BLaER1 (cell line): ENCODE data around the gene KSR1.
A peak's percentile ranks its signal among the peaks of the same experiment; 100 is the strongest.

Source experiments
- H3K27ac ChIP-seq: shearing (Covaris generic); formaldehyde crosslinking; 2 replicates; pipeline ENCODE4 v1.8.1; 2022
- H3K27me3 ChIP-seq: shearing (Covaris generic); formaldehyde crosslinking; 2 replicates; pipeline ENCODE4 v1.8.1; 2022
- H3K36me3 ChIP-seq: shearing (Covaris generic); formaldehyde crosslinking; 2 replicates; pipeline ENCODE4 v1.8.1; 2022
- H3K4me1 ChIP-seq: shearing (Covaris generic); formaldehyde crosslinking; 2 replicates; pipeline ENCODE4 v1.8.1; 2022
- H3K4me2 ChIP-seq: shearing (Covaris generic); formaldehyde crosslinking; 2 replicates; pipeline ENCODE4 v1.8.1; 2022
- H3K4me3 ChIP-seq: shearing (Covaris generic); formaldehyde crosslinking; 2 replicates; pipeline ENCODE4 v1.8.1; 2022
- H3K9ac ChIP-seq: shearing (Covaris generic); formaldehyde crosslinking; 2 replicates; pipeline ENCODE4 v1.8.1; 2022
- H3K9me3 ChIP-seq: shearing (Covaris generic); formaldehyde crosslinking; 2 replicates; pipeline ENCODE4 v1.8.1; 2022
- H4K20me1 ChIP-seq: shearing (Covaris generic); formaldehyde crosslinking; 2 replicates; pipeline ENCODE4 v1.8.1; 2022
- Cebpa-rat ChIP-seq: shearing (Covaris generic); IDR thresholded peaks from 2 replicates; pipeline ENCODE4 v1.8.1; 2022

The KSR1 gene

DNA sequence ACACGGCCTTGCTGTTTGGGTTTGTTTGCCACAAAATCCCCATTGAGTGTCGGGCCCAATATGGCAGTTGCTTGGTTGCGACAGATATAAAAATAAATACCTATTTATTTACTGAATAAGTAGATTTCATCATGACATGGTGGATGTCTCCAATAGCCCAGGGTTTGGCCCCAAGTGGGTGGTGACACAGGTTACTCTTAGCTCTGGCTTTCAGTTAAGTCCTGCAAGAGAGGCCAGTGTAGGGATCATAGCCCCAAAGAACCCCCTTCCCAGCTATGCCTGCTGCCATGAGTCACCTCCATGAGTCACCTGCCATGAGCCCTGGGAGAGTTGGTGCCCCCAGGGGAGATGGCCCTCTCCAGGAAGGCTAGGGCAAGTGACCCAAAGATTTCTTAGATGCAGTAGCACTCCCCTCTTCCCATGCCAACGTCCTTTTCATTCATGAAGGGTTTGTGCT lies 96.1 kb downstream of the KSR1 start:
- no peak for TF ChIP-seq Cebpa-rat
- Histone ChIP-seq H3K36me3 (no peaks in the 10 kb centered on the region), H3K27ac (no peak overlapping the region), H4K20me1 (peaks cover 26% of the 10 kb centered on the region), H3K4me2 (no peak overlapping the region), H3K9me3 (no peaks in the 10 kb centered on the region), H3K9ac (no peak overlapping the region), H3K4me1 (peaks cover 45% of the 10 kb centered on the region), H3K4me3 (no peak overlapping the region), H3K27me3 (no peaks in the 10 kb centered on the region)

DNA sequence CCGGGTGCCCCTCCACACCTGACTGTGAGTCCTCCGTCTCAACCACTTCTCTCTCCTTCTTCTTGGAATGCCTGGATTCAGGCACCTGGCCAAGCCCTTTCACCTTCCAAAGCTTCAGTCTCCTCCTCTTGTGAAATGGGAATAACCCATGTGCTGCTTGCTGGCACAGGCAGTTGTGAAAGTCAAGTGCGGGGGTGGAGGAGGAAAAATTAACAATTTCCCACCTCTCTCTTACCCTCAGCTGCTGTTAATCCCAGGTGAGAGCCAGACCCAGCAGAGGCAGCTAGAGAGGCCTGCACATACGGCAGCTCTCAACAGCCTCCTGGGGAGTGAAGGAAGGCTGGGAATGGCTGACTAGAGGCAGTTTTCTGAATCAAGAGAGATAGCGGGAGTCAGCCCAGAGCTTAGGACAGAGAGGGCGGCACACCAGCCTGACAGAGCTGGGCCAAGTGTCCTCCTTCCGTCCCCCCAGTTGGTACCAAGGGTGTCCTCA lies 96.8 kb downstream of the KSR1 start:
- Histone ChIP-seq H3K9me3 (no peaks in the 10 kb centered on the region), H3K4me1 (peaks cover 41% of the 10 kb centered on the region), H3K27me3 (no peaks in the 10 kb centered on the region), H3K36me3 (no peaks in the 10 kb centered on the region), H3K4me2 (no peak overlapping the region), H4K20me1 (peaks cover 18% of the 10 kb centered on the region), H3K9ac (no peak overlapping the region), H3K4me3 (no peak overlapping the region), H3K27ac (no peak overlapping the region)
- no peak for TF ChIP-seq Cebpa-rat

DNA sequence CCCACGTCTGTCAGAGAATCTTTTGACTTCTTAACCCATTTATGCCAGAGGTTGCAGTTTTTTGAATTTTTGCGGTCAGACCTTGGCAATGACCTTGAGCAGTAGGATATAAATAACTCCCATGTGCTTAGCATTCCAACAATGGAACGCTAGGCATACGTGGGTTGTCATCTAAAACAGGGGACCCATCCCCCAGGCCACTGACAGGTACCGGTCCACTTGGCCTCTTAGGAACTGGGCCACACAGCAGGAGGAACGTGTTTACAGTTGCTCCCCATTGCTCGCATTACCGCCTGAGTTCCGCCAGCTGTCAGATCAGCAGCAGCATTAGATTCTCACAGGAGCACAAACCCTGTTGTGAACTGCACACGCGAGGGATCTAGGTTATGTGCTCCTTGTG lies 97.9 kb downstream of the KSR1 start:
- Histone ChIP-seq H3K27ac (no peak overlapping the region), H3K4me2 (no peak overlapping the region), H3K4me1 (peaks cover 40% of the 10 kb centered on the region), H3K4me3 (no peak overlapping the region), H4K20me1 (peaks cover 16% of the 10 kb centered on the region; the same call in 1 of the 2 replicates), H3K27me3 (no peaks in the 10 kb centered on the region), H3K9ac (no peak overlapping the region), H3K36me3 (no peaks in the 10 kb centered on the region), H3K9me3 (no peaks in the 10 kb centered on the region)
- no peak for TF ChIP-seq Cebpa-rat

DNA sequence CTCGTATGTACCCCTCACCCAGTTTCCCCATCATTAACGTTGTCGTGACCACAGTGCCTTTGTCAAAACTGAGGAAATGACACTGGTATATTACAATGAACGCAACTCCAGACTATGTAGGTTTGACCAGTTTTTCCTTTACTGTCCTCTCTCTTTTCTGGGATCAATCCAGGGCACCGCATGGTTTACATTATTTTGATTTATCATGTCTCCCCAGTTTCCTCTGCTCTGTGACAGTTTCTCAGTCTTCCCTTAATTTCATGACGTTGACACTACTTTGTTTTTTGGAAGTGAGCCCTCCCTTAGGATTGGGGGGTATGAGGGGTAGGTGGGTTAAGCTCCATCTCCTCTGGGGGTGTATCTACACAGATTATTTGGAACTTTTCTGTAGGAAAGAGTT lies 98.7 kb downstream of the KSR1 start:
- no peaks in the 10 kb centered on the region for H3K27me3 ChIP-seq
- H3K9me3 ChIP-seq, result no peaks in the 10 kb centered on the region
- H4K20me1 ChIP-seq, result peaks cover 8% of the 10 kb centered on the region; the same call in 1 of the 2 replicates
- no peaks in the 10 kb centered on the region for H3K36me3 ChIP-seq
- H3K27ac ChIP-seq, result no peak overlapping the region
- H3K4me2 ChIP-seq, result peak overlapping the region; percentile 64
- H3K4me3 ChIP-seq, result no peak overlapping the region
- no peak for TF ChIP-seq Cebpa-rat
- H3K9ac ChIP-seq, result no peak overlapping the region
- peaks cover 46% of the 10 kb centered on the region for H3K4me1 ChIP-seq

DNA sequence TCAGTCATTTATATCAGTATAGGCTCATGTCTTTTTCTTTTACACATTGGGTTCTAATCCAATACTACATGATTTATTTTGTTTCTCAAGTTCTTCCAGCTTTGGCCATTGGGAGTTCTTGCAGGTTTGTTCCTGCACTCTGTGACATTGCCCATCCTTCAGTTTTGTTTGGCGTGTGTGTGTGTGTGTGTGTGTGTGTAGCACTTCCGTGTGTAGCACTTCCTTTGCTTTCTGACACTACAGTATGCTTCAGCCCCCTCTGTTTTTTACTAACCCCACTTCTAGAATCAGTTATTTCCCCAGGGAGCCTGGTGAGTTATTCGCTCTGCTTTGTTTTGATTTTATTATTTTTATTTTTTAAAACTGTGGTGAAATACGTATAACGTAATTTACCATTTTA lies 99.1 kb downstream of the KSR1 start:
- Histone ChIP-seq H3K4me1 (peaks cover 50% of the 10 kb centered on the region), H3K4me2 (peak overlapping the region; percentile 64)
- TF ChIP-seq Cebpa-rat, result no peak

DNA sequence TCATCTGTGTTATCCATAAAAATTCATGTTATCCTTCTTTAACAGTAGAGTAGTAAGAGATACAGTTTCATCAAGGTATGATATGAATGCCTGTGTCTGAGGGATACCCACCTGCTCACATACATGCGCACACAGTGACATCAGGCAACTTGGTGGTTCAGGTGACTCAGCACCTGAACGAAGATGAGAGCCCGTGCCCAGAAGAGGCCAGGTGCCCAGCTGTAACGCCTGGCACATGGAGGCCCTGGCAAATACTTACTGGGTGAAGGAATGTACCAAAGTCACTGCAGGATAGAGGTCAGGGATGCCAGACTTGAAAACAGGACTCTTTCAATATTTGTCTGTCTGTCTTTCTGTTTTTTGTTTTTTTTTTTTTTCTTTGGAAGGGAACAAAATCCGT lies 102.1 kb downstream of the KSR1 start:
- H3K9me3 ChIP-seq, result 0 out of 2 replicates have a peak, but pooled peaks cover under 1% of the 10 kb centered on the region
- H3K4me2 ChIP-seq, result no peak overlapping the region
- no peak overlapping the region for H3K4me3 ChIP-seq
- no peaks in the 10 kb centered on the region for H3K27me3 ChIP-seq
- no peak for TF ChIP-seq Cebpa-rat
- H3K27ac ChIP-seq, result no peak overlapping the region
- H3K36me3 ChIP-seq, result no peaks in the 10 kb centered on the region
- H3K9ac ChIP-seq, result no peak overlapping the region
- peaks cover 57% of the 10 kb centered on the region for H3K4me1 ChIP-seq
- no peaks in the 10 kb centered on the region for H4K20me1 ChIP-seq

More for the DNA sequence above, 99.1 kb downstream of the KSR1 start:
- Histone ChIP-seq H3K4me3 (no peak overlapping the region; the same call in 1 of the 2 replicates), H3K9me3 (no peaks in the 10 kb centered on the region), H3K9ac (no peak overlapping the region), H3K27me3 (no peaks in the 10 kb centered on the region), H3K36me3 (no peaks in the 10 kb centered on the region), H3K27ac (0 out of 2 replicates have a peak overlapping the region, but pooled peaks have one; percentile 49), H4K20me1 (peaks cover 4% of the 10 kb centered on the region; the same call in 1 of the 2 replicates)

DNA sequence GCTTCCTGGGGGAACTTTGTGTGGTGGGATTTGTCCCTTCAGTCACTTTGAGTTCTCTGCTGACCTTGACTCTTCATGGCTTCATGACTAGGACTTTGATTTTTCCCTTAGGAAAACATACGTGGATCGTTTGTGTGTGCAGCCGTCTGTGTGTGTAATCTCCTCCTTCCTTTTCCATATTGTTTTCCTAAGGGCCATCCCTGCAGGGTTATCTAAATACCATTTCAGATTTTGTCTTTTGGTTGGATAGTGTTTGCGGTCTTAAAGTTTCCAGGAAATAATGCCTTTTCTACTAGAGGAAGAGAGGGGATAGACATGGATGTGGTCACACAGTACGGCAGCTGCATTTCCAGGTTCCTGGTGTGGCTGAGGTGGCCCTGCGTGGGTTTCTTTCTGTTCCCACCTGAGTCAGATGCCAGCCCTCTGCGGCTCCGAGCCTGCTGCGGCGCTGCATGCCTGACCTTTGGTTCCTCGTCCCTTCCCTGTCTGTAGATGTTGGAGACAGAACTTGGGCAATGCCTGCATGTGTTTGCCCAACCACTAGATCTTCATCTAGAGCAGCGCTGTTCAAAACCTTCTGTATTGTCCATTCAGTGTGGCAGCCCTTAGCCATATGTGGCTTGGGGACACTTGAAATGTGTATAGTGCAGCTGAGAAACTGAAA lies 102.7 kb downstream of the KSR1 start:
- Histone ChIP-seq H3K4me2 (no peak overlapping the region; the same call in 1 of the 2 replicates), H3K9me3 (peaks cover 7% of the 10 kb centered on the region), H3K36me3 (peaks cover under 1% of the 10 kb centered on the region; the same call in 1 of the 2 replicates), H3K27ac (no peak overlapping the region), H4K20me1 (no peaks in the 10 kb centered on the region), H3K4me3 (no peak overlapping the region), H3K9ac (no peak overlapping the region), H3K4me1 (peaks cover 58% of the 10 kb centered on the region), H3K27me3 (no peaks in the 10 kb centered on the region)
- no peak for TF ChIP-seq Cebpa-rat

DNA sequence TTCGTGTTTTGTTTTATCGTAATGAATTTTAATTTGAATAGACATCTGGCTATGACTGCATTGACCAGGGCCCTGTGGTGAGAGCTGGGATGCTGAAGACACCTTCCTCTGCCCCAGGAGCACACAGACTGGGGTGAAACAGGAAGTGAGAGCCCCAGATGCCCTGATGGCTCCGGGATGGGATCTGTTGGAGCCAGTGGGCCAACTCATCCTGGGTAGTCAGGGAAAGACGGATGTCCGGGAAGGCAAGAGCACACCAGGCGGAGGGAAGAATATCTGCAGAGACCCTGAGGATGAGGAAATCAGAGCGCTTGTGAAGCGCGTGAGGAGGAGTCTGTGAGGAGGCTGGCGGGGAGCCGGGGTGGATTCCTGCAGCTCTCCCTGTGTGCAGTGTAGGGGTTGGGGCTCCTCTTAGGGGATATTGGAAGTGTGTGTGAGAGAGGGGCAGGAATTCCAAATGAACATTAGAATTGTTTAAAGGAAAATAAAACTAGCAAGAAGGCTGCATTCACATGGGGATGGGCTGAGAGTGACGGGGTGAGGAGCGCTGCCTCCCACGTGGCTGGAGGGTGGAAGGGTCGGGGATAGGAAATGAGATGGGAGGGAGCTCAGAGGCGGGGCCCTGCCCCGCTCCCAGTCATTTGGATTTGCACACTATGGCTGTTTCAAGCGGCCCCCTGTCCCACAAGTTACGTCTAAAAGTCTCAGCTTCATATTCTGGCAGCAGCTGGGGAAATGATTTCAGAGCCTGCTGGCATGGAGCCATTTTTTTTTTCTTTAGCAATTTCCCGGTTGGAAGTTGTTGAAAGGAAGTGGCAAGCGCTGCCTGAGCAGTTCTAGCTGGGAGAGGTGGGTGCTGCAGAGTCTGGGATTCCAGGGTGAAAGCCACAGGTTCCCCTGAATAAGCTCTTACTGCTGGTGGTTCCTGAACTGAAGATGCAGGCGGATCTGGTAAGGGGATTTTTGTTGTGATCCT lies 103.5 kb downstream of the KSR1 start:
- Histone ChIP-seq H4K20me1 (no peaks in the 10 kb centered on the region), H3K27ac (peak overlapping the region; percentile 16; the same call in 1 of the 2 replicates), H3K4me1 (peaks cover 58% of the 10 kb centered on the region), H3K9me3 (peaks cover 12% of the 10 kb centered on the region), H3K27me3 (no peaks in the 10 kb centered on the region), H3K36me3 (peaks cover 4% of the 10 kb centered on the region; the same call in 1 of the 2 replicates), H3K9ac (no peak overlapping the region), H3K4me2 (peak overlapping the region; percentile 46), H3K4me3 (no peak overlapping the region)
- no peak for TF ChIP-seq Cebpa-rat

DNA sequence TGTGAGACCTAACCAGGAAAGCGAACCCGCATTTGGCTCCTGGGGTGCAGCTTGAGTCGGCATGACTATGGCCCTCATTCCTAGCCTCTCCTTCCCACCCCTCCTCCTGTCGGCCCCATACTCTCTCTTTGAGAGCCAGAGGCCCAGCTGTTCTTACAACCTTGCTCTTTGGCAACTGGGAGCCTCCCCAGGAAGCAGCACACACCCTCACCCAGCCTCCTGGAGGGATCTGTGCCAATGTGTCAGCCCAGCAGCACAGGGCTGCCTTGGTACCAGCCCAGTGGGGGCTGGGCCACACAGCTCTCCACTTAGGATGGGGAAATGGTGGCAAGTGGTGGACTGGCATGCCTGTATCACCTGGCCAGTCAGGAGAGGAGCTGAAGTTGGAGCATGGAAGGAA lies 104.4 kb downstream of the KSR1 start:
- no peak overlapping the region for H3K4me3 ChIP-seq
- H3K27ac ChIP-seq, result no peak overlapping the region

More for the DNA sequence above, 104.4 kb downstream of the KSR1 start:
- peaks cover 12% of the 10 kb centered on the region for H3K9me3 ChIP-seq
- no peak overlapping the region for H3K9ac ChIP-seq
- peak overlapping the region; percentile 46; the same call in 1 of the 2 replicates for H3K4me2 ChIP-seq
- H3K27me3 ChIP-seq, result no peaks in the 10 kb centered on the region
- no peak for TF ChIP-seq Cebpa-rat
- peaks cover 58% of the 10 kb centered on the region for H3K4me1 ChIP-seq
- H4K20me1 ChIP-seq, result no peaks in the 10 kb centered on the region
- H3K36me3 ChIP-seq, result peaks cover 4% of the 10 kb centered on the region; the same call in 1 of the 2 replicates
